Measurements from ENCODE around the gene ETS1.

- TF ChIP-seq ELF4 (IDR thresholded peaks at IDR 0.05): no peak
- no peak for TF ChIP-seq BHLHE40 (IDR thresholded peaks at IDR 0.05; ENCODE audit: borderline replicate concordance)
- TF ChIP-seq FOXM1 (IDR thresholded peaks at IDR 0.05; ENCODE audit: borderline replicate concordance): no peak
- TF ChIP-seq FOXK2 (IDR thresholded peaks at IDR 0.05): no peak
- no peak for TF ChIP-seq HDGF (IDR thresholded peaks at IDR 0.05; ENCODE audit: borderline replicate concordance)
- TF ChIP-seq ARNT (IDR thresholded peaks at IDR 0.05): no peak
These were observed at the start of gene ETS1 for GRCh38 chr11:128587415-128587814.

All from HEK293T (cell line).